Fibroblast of mammary gland (primary cell): ENCODE data around the gene SEC62.
"Not testable (repeated sequence)": the region's sequence is repeated elsewhere in the genome, so short reads cannot be mapped to it uniquely, and the experiment has no call there.

ENCODE experiments used
- DNase-seq: peaks from one replicate; pipeline ENCODE4 v3.0.0-alpha.2; 2010; ENCODE audit warnings: low read depth
- H3K4me3 ChIP-seq: 2 replicates; pipeline ENCODE4 v1.5.1; 2011; ENCODE audit warnings: low read depth, mild to moderate bottlenecking, low read length, moderate library complexity; ENCODE audit not compliant: control insufficient read depth
- TF ChIP-seq, protein P1 (sequence below): conservative IDR thresholded peaks from 2 replicates; pipeline ENCODE4 v1.5.1; 2011; ENCODE audit warnings: low read depth, low read length, inconsistent platforms; ENCODE audit not compliant: control insufficient read depth, insufficient read depth

Gene SEC62

DNA sequence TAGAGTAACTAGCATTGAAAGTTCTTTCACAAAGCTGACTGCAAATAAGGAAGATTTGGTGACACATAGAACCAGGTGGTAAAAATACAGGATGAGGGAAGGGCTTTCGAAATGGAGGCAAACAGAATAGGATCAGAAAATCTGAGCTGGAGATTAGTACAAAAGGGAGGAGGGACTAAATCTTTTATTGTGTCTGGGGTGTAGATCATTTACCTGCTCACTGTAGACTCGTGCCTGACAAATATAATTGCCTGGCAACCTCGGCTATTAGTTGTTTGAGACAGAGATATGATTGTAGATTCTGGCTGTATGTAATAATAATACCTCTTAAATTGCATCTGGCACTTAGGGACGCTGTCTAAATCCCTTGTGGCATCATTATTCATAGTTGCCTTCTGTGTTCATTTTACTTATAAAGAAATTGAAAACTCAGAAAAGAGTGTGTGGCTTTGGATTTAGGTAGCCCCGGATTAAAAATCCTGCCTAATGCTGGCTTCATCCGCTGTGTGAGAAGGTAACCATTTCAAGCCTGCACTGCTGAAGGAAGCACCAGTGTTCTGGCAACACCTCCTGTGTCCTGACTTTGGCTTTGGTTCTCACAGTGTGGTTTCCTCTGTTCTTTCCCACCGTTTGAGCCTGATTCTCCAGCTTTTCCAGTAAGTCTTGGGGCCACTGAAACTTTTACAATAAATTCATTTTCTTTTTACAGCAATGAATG is 46.2 kb downstream of the SEC62 start:
- H3K4me3 ChIP-seq = no peak overlapping the region
- TF ChIP-seq, protein P1, sequence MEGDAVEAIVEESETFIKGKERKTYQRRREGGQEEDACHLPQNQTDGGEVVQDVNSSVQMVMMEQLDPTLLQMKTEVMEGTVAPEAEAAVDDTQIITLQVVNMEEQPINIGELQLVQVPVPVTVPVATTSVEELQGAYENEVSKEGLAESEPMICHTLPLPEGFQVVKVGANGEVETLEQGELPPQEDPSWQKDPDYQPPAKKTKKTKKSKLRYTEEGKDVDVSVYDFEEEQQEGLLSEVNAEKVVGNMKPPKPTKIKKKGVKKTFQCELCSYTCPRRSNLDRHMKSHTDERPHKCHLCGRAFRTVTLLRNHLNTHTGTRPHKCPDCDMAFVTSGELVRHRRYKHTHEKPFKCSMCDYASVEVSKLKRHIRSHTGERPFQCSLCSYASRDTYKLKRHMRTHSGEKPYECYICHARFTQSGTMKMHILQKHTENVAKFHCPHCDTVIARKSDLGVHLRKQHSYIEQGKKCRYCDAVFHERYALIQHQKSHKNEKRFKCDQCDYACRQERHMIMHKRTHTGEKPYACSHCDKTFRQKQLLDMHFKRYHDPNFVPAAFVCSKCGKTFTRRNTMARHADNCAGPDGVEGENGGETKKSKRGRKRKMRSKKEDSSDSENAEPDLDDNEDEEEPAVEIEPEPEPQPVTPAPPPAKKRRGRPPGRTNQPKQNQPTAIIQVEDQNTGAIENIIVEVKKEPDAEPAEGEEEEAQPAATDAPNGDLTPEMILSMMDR = no peak
- no peak for DNase-seq

DNA sequence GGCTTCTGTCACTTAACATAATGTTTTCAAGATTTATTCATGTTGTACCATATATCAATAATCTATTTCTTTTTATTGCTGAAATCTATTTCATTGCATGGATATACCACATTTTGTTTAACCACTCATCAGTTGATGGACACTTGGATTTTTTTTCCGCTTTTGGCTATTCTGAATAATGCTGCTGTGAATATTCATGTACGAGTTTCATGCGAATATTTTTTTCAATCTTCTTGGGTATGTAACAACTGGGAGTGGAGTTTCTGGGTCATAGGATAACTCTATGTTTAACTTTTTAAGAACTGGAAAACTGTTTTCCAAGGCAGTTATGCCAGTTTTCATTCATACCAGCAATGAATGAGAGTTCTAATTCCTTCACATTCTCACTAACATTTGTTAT is 49.5 kb downstream of the SEC62 start:
- TF ChIP-seq, protein P1 = no peak
- no peak overlapping the region for H3K4me3 ChIP-seq
- no peak for DNase-seq

DNA sequence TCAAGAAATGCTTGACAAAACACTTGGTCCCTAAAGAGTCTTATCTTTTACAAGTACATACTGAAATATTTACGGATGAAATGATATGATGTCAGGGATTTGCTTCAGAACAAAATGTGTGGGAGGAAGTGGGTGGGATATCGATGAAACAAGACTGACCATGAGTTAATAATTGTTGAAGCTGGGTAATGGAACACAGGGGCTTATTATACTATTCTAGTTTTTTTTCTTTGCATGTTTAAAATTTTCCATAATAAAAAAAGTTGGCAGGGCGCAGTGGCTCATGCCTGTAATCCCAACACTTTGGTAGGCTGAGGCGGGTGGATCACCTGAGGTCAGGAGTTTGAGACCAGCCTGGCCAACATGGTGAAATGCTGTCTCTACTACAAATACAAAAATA is 52.7 kb downstream of the SEC62 start:
- DNase-seq, H3K4me3 ChIP-seq: not testable (repeated sequence)

DNA sequence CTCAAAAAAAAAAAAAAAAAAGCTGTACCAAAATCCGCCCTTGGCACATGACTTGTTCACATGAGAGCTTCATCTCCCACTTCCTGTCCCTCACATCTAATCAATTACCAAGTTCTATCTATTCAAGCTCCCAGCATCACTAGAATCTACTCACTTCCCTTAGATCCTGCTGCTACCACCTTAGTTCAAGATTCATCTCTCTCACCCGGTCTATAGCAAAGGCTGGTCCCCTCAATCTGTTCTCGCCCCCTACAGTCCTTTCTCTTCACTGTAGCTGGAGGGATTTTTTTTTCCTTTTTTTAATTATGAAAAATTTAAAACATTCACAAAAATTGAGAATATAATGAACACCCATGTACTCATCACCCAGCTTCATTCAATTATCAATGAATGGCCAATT is 54.5 kb downstream of the SEC62 start:
- DNase-seq = no peak
- no peak overlapping the region for H3K4me3 ChIP-seq
- TF ChIP-seq, protein P1 = no peak

DNA sequence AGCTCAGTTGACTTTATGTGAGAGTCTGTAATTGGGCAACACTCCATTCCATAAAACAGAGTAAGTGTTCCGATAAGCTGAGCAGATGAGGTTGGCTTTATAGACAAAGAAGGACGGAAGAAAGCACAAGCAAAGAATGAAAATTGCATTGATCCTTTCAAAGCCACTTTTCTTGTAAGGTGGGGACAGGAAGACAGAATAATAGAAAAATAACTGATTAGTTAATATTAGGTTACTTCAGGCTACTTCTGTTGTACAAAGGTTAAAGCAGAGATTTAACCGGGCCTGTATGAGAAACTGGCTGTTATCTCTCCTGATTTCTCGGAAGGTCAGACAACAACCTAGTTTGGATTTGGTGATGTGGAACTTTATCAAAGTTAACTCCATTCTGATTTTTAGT is 55.7 kb downstream of the SEC62 start:
- no peak for DNase-seq
- TF ChIP-seq, protein P1 = no peak
- no peak overlapping the region for H3K4me3 ChIP-seq

- TF ChIP-seq, protein P1 = no peak
- DNase-seq = no peak
- H3K4me3 ChIP-seq = no peak overlapping the region
Observed at GRCh38 chr3:170023165-170023564, 56.6 kb downstream of the SEC62 start.

GRCh38 chr3:170024581-170024980 is 58.0 kb downstream of the SEC62 start:
- TF ChIP-seq, protein P1 = no peak
- H3K4me3 ChIP-seq = no peak overlapping the region
- DNase-seq = no peak
